EL (cell line): ENCODE data around the gene PRKAR2B.
"Not testable (repeated sequence)": the region's sequence is repeated elsewhere in the genome, so short reads cannot be mapped to it uniquely, and the experiment has no call there.

ENCODE experiments used
- DNase-seq: peaks from one replicate; pipeline ENCODE4 v3.0.0-alpha.2; 2016

The PRKAR2B gene

DNA sequence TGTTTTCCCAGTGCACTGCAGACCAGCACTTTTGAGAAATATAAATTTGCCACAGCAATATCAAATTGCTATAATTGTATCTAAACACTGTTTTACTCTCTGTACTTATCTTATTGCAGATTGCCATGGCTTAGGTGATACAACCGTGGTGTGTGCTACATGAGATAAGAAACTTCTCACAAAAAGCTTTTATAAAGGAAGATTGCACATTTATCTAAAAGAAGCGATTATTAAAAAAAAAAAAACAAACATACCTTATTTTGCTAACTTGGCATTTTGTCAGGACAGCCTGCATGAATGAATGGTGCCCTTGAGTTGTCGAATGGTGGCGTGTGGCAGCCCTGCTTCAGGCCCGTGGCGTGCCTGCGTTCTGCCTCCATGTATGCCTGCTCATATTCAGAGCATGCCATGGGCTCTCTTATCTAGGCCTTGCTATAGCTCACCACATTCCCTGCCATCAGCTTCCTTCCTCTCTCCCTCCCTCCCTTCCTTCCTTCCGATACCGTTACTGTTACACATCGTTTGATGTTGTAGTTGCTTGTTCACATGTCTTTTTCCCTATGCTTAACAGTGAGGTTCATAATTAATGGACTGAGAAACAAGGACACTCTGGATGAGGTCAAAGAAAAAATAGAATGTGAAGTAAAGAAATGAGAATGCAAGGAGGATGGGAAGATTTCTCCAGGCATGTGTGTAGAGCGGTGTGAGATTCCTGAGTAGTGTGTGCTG, 34.9 kb downstream of the PRKAR2B start:
- no peak for DNase-seq

DNA sequence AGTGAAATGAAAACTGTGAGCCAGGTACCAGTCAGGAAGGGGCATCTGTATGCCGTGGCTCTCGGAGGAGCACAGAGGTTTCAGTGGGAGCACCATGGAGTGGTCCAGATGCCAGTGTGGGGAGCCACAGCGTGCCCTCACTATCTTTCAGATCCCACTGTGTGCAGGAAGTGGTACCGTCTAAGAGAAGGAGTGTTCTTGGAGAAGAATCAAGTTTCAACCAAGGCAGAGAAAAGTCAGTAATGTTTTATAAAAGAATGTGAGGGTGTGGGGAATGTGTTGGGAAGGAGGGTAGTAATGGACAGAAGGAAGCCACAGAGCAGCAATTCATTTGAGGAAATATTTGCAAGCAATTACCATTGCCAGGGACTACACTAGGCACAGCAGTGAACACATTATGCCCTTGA, 35.6 kb downstream of the PRKAR2B start:
- no peak for DNase-seq

GRCh38 chr7:107080533-107080932, 36.0 kb downstream of the PRKAR2B start:
- no peak for DNase-seq

- DNase-seq: no peak
These were observed 40.7 kb downstream of the PRKAR2B start for GRCh38 chr7:107085180-107085579.

DNA sequence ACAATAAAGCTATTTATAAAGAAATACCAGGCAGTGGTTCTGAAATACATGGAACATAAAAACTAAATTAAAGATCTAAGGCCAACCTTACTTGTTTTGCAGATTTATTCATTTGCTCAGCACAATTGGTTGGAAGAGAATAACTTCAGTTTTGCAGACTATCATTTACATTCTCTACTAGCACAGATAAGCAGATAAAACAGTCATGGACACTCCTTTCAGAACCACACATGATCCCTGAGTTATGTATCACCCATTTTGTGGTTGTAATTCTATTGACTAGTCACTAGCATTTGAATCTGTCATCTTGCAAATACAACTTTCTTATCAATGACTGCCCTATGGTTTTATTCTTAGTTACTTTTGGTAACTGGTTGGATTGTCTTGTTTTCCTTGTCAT, 45.1 kb downstream of the PRKAR2B start:
- DNase-seq: no peak

GRCh38 chr7:107090457-107090856, 46.0 kb downstream of the PRKAR2B start:
- DNase-seq: no peak

DNA sequence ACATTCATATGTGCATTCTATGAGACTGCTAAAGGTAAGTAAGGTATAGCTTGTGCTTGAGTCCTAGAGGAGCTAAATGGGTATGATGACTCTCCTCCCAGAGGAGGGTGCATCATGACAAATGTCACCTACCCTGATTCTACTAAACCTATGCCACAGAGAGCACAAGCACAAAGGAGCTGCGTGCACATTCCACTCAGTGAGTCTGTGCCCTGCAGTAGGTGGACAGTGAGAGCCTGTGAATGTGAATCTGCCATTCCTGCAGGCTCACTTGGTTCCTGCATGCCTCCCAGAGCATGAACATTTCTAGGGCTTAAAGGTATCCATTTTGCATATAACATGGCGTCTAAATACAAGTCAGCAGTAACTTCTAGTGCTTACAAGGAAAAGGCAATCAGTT, 46.8 kb downstream of the PRKAR2B start:
- DNase-seq: no peak

DNA sequence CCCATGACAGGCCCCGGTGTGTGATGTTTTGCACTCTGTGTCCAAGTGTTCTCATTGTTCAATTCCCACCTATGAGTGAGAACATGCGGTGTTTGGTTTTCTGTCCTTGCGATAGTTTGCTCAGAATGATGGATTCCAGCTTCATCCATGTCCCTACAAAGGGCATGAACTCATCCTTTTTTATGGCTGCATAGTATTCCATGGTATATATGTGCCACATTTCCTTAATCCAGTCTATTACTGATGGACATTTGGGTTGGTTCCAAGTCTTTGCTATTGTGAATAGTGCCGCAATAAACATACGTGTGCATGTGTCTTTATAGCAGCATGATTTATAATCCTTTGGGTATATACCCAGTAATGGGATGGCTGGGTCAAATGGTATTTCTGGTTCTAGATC, 49.2 kb downstream of the PRKAR2B start:
- not testable (repeated sequence) for DNase-seq

GRCh38 chr7:107099154-107099553, 54.6 kb downstream of the PRKAR2B start:
- DNase-seq: not testable (repeated sequence)

- no peak for DNase-seq
These were observed 56.3 kb downstream of the PRKAR2B start for GRCh38 chr7:107100824-107101223.

- DNase-seq: peak; percentile 92
These were observed 58.9 kb downstream of the PRKAR2B start for GRCh38 chr7:107103369-107103768.

DNA sequence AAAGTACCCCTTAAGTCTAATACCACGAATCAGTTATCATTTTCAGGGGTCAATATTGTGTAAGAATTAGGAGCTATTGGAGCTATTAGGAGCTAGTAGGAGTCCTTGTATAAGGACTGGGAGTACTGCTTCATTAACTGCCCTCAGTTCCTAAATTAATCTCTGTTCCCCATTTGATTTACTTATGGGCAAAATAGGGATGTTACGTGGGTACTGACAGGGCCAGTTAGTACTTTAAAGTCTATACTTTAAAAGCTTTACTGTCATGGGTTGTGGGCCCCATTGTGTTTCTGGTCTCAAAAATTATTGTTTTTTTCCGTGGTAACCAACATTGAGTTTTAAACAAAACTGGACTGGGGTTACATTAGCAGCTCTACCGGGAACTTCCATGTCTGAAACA, 60.3 kb downstream of the PRKAR2B start:
- no peak for DNase-seq

DNA sequence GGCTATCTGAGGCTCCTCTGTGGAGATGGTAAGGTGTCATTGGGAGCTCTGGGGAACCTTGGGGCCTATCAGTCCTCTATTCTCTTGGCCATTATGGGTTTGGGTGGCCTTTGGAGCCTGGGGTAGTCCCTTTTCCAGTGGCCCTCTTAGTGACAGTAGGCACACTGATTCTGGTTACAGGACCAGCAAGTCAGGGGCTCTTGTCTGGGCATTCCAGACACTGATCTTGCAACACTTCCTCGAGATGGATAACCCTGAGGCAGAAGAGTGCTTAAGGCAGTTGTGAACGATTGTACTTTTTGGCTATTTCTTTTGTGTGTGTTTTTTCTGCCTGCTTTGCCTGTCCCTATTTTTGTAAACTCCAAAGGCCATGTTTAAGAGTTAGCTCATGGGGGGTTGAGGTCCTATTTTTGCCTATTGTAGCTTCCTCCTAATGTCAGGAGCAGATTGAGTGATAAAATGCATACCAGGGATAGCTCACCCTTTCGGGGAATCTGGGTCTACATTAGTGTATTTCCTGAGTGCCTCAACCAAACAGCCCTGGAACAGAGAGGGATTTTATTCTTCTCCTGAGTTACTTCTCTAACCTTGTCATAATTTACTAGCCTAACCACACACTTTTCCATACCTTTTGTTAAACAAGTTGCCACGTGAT, 61.2 kb downstream of the PRKAR2B start:
- DNase-seq: peak; percentile 19

DNA sequence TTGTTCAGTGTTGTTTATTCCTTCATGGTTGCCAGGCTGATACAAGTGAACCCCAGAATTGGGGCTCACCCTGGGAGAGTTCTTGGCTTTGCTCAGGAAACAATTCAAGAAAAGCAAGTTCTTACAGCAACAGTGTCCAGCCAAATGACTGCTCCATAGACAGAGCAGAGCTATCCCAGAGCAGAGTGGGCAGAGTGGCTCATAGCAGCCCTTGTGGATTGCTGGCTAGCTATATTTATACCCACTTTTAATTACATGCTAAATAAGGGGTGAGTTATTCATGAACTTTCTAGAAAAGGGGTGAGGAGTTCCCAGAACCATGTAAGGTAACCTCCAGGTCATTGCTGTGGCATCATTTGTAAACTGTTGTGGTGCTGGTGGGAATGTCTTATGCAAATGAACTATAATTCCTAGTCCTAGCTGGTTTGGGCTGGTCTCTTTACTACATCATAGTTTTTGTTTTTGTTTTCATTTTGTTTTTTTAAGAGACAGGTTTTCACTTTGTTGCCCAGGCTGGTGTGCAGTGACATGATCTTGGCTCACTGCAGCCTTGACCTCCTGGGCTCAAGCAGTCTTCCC, 64.4 kb downstream of the PRKAR2B start:
- DNase-seq: no peak

DNA sequence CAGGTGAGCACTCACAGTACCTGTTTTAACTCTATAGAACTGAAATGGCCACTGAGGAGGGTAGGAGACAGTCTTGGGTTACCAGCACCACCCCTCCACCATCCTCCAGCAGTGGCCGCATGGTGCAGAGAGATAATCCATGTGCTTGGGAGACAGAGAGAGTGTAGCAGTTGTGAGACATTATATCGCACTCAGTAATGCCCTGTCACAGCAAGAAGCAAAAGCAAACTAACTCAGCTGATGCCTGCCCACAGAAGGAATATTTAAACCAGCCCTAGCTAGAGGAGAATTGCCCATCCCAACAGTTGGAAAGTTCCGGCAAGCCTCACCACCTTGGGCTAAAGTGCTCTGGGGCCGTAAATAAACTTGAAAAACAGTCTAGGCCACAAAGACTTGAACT, 65.5 kb downstream of the PRKAR2B start:
- DNase-seq: no peak

DNA sequence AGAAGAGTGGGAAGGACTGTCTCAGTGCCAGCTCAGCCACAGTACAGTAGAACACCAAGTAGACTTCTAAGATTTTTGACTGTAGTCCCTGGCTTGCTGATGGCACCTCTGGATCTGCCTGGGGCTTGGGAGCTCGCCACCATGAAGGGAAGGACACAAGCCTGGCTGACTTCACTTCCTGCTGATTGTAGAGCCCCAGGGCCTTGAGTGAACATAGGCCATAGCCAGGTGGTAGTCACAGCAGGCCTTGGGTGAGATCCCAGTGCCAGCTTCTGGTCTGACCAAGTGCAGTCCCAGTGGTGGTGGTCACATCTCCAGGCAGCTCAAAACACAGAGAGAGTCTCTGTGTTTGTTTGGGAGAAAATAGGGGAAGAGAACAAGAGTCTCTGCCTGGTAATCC, 66.7 kb downstream of the PRKAR2B start:
- peak; percentile 6 for DNase-seq

GRCh38 chr7:107113866-107114265, 69.4 kb downstream of the PRKAR2B start:
- no peak for DNase-seq

- no peak for DNase-seq
These were observed 70.6 kb downstream of the PRKAR2B start for GRCh38 chr7:107115114-107115513.

DNA sequence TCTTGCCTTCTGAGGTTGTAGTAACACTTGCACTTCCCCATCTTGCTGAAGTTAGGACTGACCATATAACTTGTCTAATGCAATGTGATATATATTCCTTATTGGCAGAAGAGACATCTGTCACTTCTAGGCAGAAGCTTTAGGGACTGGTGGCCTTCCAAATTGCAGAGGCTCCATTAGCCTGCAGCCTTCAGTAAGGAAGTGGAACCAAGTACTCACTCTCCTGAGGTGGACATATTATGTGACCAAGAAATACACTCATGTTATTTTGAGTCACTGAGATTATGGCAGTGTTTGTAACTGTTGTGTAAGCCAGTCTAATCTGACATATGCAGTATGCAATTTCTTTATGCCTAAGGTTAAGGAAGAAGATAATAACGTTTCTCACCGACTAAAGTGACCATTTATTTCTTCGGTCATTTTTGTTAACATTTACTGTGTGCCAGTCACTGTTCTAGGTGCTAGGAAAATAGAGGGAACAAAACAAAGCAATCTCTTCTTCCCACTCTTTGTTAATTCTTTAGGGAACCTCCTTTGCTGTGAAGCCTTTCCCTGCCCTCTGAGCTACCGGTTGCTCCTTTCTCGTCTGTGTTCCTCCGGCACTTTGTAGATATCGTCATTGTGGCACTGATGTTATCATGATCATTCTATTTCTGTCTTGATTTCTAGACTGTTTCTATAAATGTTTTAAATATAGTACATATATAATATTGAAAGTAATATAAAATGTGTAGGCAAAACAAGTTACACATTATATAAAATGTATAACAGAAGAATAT, 71.4 kb downstream of the PRKAR2B start:
- no peak for DNase-seq

DNA sequence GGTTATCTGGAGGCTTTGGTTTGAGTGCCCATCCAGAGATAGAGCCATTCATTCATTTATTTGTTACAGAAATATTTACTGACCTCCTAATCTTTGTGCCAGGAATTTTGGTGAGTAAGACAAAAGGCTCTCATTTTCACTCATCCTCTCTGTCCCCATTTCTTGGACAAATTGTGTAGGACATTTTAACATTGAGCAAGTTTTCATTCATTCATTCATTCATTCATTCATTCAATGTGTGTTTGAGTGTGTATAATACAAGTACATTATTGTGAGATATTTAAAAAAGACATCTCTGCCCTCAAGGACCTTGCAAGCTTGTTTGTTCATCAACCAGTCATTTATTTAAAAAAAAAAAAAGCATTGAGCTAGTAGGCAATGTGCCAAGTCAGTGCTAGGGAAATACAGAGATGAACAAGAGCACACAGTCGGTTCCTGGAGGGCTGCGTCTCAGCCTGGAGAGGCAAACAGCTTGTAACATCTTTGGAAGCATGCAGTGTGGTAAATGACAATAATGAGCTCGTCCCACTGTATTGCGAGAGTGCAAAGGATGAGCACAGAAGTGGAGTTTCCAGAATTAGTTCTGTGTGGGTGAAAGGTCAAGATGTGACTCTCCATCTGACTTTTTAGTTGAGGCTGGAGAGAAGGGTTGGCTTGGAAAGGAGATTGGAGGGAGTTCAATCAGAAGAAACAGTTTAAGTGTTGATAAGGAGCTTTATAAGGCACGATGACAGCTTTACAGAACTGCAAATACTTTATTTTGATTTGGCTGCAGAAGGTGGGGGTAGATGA, 73.8 kb downstream of the PRKAR2B start:
- peak; percentile 26 for DNase-seq

DNA sequence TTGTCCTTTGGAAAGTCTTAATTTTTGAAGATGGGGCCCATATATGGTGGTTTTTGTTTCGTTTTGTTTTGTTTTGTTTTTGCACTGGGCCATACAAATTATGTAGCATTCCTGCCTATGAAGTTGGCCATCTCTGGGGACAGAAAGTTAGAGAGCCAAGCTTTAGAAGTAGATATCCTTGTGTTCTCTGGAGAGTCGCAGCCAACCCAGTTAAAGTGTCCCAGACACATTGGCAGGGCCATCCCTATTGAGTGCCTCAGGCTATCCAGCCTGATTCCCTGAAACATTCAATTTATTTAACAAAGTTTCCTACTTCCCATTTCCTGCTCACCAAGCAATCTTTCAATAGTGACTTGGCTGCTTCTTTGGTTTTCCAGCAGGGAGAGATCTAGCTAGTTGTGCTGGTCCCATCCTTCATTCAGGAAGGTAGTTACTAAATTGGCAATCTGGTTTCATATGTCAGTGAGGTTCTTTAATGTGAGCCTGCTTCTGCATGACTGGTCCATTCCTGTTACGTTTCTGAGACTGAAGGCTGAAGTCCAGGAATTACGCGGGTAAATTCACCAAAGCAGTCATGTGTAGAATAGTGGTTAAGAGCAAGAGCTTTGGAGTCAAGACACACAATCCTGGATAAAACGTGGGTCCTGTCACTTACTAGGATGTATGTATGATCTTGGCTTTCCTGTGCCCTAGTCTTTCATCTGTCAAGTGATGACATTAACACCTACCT, 75.0 kb downstream of the PRKAR2B start:
- no peak for DNase-seq

GRCh38 chr7:107122486-107122911, 78.0 kb downstream of the PRKAR2B start:
- DNase-seq: peak; percentile 11
